A549 (cell line): ENCODE results near the gene LYZL6. TPM values are rescaled to one million over a fixed set of nuclear protein-coding genes. Genes with fewer than 3 reads are reported as not detected.

Experiments used
- ATAC-seq, 2 experiments: fragments of 200-7000 bp in 1 of 2; fragments of >200 bp in 1 of 2; cut with Nextera tagmentation in 1 of 2; cut with Tn5 transposase in 1 of 2; 3 replicates each; pipeline versions ENCODE4 v1.8.0 to v1.9.1; 2018 to 2020; ENCODE audit warnings: mild to moderate bottlenecking in 1 of 2, moderate library complexity in 1 of 2
- CTCF ChIA-PET: fragments of 300-600 bp; sonication (Branson Sonifier 250); formaldehyde crosslinking; extraction: SDS; loops from one replicate; lab custom pipeline; 2021; ENCODE audit warnings: antibody characterized with exemption, inconsistent platforms; lab: Yijun Ruan, JAX
- POLR2A ChIA-PET: fragments of 350-600 bp; formaldehyde crosslinking; extraction: SDS; loops from one replicate; lab custom pipeline; 2021; ENCODE audit warnings: antibody characterized with exemption, inconsistent platforms; lab: Yijun Ruan, JAX
- DNase-seq, 2 experiments: peaks; one replicate each; pipeline versions ENCODE4 v3.0.0 to v3.0.0-alpha.2; 2011 to 2016; ENCODE audit warnings: low read depth in 1 of 2, low spot score in 1 of 2
- FAIRE-seq: peaks from 2 replicates; lab custom pipeline; 2011; peaks lifted over from hg19 to GRCh38; lab: Jason Lieb, UNC
- H3K27ac ChIP-seq, 2 experiments: fragments of >200 bp; sonication (Bioruptor Twin); formaldehyde crosslinking; 3 replicates each; pipeline ENCODE4 v1.5.1; 2016 to 2017
- H3K4me1 ChIP-seq: fragments of >200 bp; sonication (Bioruptor Twin); formaldehyde crosslinking; 3 replicates; pipeline ENCODE4 v1.6.1; 2016
- H3K4me2 ChIP-seq: fragments of >200 bp; sonication (Bioruptor Twin); formaldehyde crosslinking; 3 replicates; pipeline ENCODE4 v1.6.1; 2016
- H3K4me3 ChIP-seq: fragments of >200 bp; sonication (Bioruptor Twin); formaldehyde crosslinking; 3 replicates; pipeline ENCODE4 v1.5.1; 2016
- H3K9me3 ChIP-seq: fragments of >200 bp; sonication (Bioruptor Twin); formaldehyde crosslinking; 3 replicates; pipeline ENCODE4 v1.6.1; 2016
- ATOH8 ChIP-seq: fragments of 250-450 bp; sonication (Bioruptor Pico); IDR thresholded peaks from 2 replicates; pipeline ENCODE4 v1.5.0; 2020; ENCODE audit warnings: low read depth, mild to moderate bottlenecking, moderate library complexity
- BHLHE40 ChIP-seq: IDR thresholded peaks from 2 replicates; pipeline ENCODE4 v1.6.1; 2012; ENCODE audit warnings: low read depth, low read length, inconsistent platforms
- CBX8 ChIP-seq: fragments of 200-600 bp; sonication (generic); IDR thresholded peaks from 2 replicates; pipeline ENCODE4 v1.6.1; 2016
- CHD4 ChIP-seq: fragments of 200-600 bp; sonication (generic); IDR thresholded peaks from 2 replicates; pipeline ENCODE4 v1.6.1; 2016; ENCODE audit warnings: antibody characterized with exemption, mild to moderate bottlenecking, borderline replicate concordance
- EHMT2 ChIP-seq: fragments of 200-600 bp; sonication (generic); IDR thresholded peaks from 2 replicates; pipeline ENCODE4 v1.6.1; 2016; ENCODE audit warnings: antibody characterized with exemption, low read depth, mild to moderate bottlenecking, moderate library complexity
- ESRRA ChIP-seq: fragments of 150-350 bp; IDR thresholded peaks from 2 replicates; pipeline ENCODE4 v1.6.1; 2014; ENCODE audit warnings: mild to moderate bottlenecking, low read length, borderline replicate concordance
- FOSB ChIP-seq: fragments of 250-450 bp; sonication (Bioruptor Pico); IDR thresholded peaks from 2 replicates; pipeline ENCODE4 v1.5.0; 2020; ENCODE audit warnings: mild to moderate bottlenecking, moderate library complexity
- FOSL2 ChIP-seq, 2 experiments: fragments of 450-650 bp in 1 of 2; fragments of >200 bp in 1 of 2; sonication (Bioruptor Twin) in 1 of 2; formaldehyde crosslinking; IDR thresholded peaks; 2 replicates each; pipeline versions ENCODE4 v1.5.0 to v1.6.1; 2016 to 2020; ENCODE audit warnings: mild to moderate bottlenecking in 1 of 2, moderate library complexity in 1 of 2
- HDAC2 ChIP-seq: fragments of 200-600 bp; sonication (generic); IDR thresholded peaks from 2 replicates; pipeline ENCODE4 v1.6.1; 2016
- HOXB13 ChIP-seq: fragments of 250-450 bp; sonication (Bioruptor Pico); IDR thresholded peaks from 2 replicates; pipeline ENCODE4 v1.5.0; 2020; ENCODE audit warnings: low read depth, mild to moderate bottlenecking, moderate library complexity
- HOXB5 ChIP-seq: fragments of 250-450 bp; sonication (Bioruptor Pico); IDR thresholded peaks from 2 replicates; pipeline ENCODE4 v1.5.0; 2020; ENCODE audit warnings: mild to moderate bottlenecking, moderate library complexity
- JUN ChIP-seq, 2 experiments: fragments of >200 bp; sonication (Bioruptor Twin); formaldehyde crosslinking; IDR thresholded peaks; 2 replicates in 1 of 2; 3 replicates in 1 of 2; pipeline ENCODE4 v1.6.1; 2016 to 2017
- KDM1A ChIP-seq: fragments of 200-600 bp; sonication (generic); IDR thresholded peaks from 2 replicates; pipeline ENCODE4 v1.6.1; 2016; ENCODE audit warnings: low read depth, mild to moderate bottlenecking
- MAFK ChIP-seq: fragments of 450-650 bp; IDR thresholded peaks from 2 replicates; pipeline ENCODE4 v1.6.1; 2014; ENCODE audit not compliant: partially characterized antibody
- NPAS2 ChIP-seq: fragments of 250-450 bp; sonication (Bioruptor Pico); IDR thresholded peaks from 2 replicates; pipeline ENCODE4 v1.8.0; 2022; ENCODE audit warnings: mild to moderate bottlenecking, moderate library complexity, borderline replicate concordance
- PBX3 ChIP-seq: IDR thresholded peaks from 2 replicates; pipeline ENCODE4 v1.6.1; 2012
- PHF8 ChIP-seq: fragments of 200-600 bp; sonication (generic); IDR thresholded peaks from 2 replicates; pipeline ENCODE4 v1.6.1; 2016; ENCODE audit warnings: low read depth, mild to moderate bottlenecking, antibody characterized with exemption, moderate library complexity, borderline replicate concordance
- RAD21 ChIP-seq, 2 experiments: fragments of >200 bp in 1 of 2; sonication (Bioruptor Twin) in 1 of 2; formaldehyde crosslinking in 1 of 2; IDR thresholded peaks in 1 of 2; conservative IDR thresholded peaks in 1 of 2; 2 replicates in 1 of 2; 3 replicates in 1 of 2; pipeline ENCODE4 v1.6.1; 2012 to 2018; ENCODE audit warnings: inconsistent platforms in 1 of 2
- SMC3 ChIP-seq: fragments of >200 bp; sonication (Bioruptor Twin); formaldehyde crosslinking; IDR thresholded peaks from 3 replicates; pipeline ENCODE4 v1.6.1; 2018; ENCODE audit warnings: inconsistent platforms
- SREBF2 ChIP-seq: fragments of 450-650 bp; IDR thresholded peaks from 2 replicates; pipeline ENCODE4 v1.6.1; 2014; ENCODE audit warnings: mild to moderate bottlenecking, moderate library complexity
- ZC3H11A ChIP-seq: fragments of 450-650 bp; IDR thresholded peaks from 2 replicates; pipeline ENCODE4 v1.6.1; 2014; ENCODE audit warnings: antibody characterized with exemption, mild to moderate bottlenecking
- ZSCAN20 ChIP-seq: fragments of 250-450 bp; sonication (Bioruptor Pico); IDR thresholded peaks from 2 replicates; pipeline ENCODE4 v1.8.0; 2022; ENCODE audit warnings: mild to moderate bottlenecking, moderate library complexity
- WGBS: methylation state at CpG from one replicate; pipeline ENCODE4 v1.1.6; 2017; ENCODE audit errors: missing lambda C conversion rate; 5-methylcytosine and 5-hydroxymethylcytosine counted together
- polyA plus RNA-seq, 4 experiments: library from polyadenylated mRNA; depleted of rRNA in 3 of 4; stranded (reverse); fragments of >200 nt; fragmentation: RNase III in 1 of 4; extraction: RNeasy Plus Mini Kit Qiagen cat#74134 plus additional on column Dnase treatment in 1 of 4; gene quantifications; 2 replicates in 3 of 4; 3 replicates in 1 of 4; pipeline ENCODE4 v1.2.3, GENCODE V29; 2011 to 2017

LYZL6 gene
- polyA plus RNA-seq, 2 of the 4 experiments (the other 2 are of a cell fraction): not detected

- CTCF ChIA-PET: interaction anchor here (1.3 to 12.1 kb wide), 4 partner anchors 26 to 510 kb away, joined by 4 to 271 read pairs (median 12); no protein-coding TSS in a partner anchor
- ATAC-seq: peak in 1 of 2 experiments; percentile 27; a peak in 3 of 6 replicates
- Histone ChIP-seq H3K4me2 (no peak overlapping the region), H3K4me3 (no peak overlapping the region), H3K27ac (no peak overlapping the region), H3K4me1 (peaks cover 9% of the 10 kb centered on the region; the same call in 1 of the 3 replicates), H3K9me3 (no peaks in the 10 kb centered on the region)
- WGBS: 24% methylated on average over 10 of the region's 10 CpGs
- DNase-seq: peak in 1 of 2 experiments; percentile 16
- no peak for FAIRE-seq
- no peak for TF ChIP-seq FOSL2 (IDR thresholded peaks at IDR 0.05)
- no peak for TF ChIP-seq FOSL2 (CRISPR knock-in tag; IDR thresholded peaks at IDR 0.05)
- no peak for TF ChIP-seq PHF8
- TF ChIP-seq MAFK: no peak
- no peak for TF ChIP-seq RAD21 (conservative IDR thresholded peaks at IDR 0.05 in 1 of 2, IDR thresholded peaks at IDR 0.05 in 1 of 2)
- TF ChIP-seq EHMT2: no peak
- TF ChIP-seq HDAC2: no peak
- no peak for TF ChIP-seq ATOH8 (CRISPR knock-in tag)
- TF ChIP-seq NPAS2 (CRISPR knock-in tag): no peak
- no peak for TF ChIP-seq SREBF2
- TF ChIP-seq FOSB: no peak
- no peak for TF ChIP-seq SMC3
- TF ChIP-seq, all 56 proteins: peak for 0
- POLR2A ChIA-PET: no interaction called here
Observed at GRCh38 chr17:35973333-35974260, 30.1 kb upstream of the LYZL6 start.

GRCh38 chr17:35972945-35973332, 29.4 kb upstream of the LYZL6 start:
- no peak for DNase-seq
- no peak for TF ChIP-seq ZC3H11A
- no peak for TF ChIP-seq RAD21 (conservative IDR thresholded peaks at IDR 0.05 in 1 of 2, IDR thresholded peaks at IDR 0.05 in 1 of 2)
- TF ChIP-seq HOXB5 (CRISPR knock-in tag): no peak
- TF ChIP-seq HOXB13 (CRISPR knock-in tag): no peak
- TF ChIP-seq ZSCAN20: no peak
- no peak for TF ChIP-seq CBX8
- TF ChIP-seq JUN (IDR thresholded peaks at IDR 0.05): no peak
- TF ChIP-seq ESRRA: no peak
- TF ChIP-seq PBX3: no peak
- no peak for TF ChIP-seq KDM1A
- no peak for TF ChIP-seq BHLHE40
- TF ChIP-seq CHD4: no peak
- no peak for FAIRE-seq
- Histone ChIP-seq H3K27ac (no peak overlapping the region), H3K4me2 (no peak overlapping the region), H3K4me3 (no peak overlapping the region), H3K4me1 (peaks cover 9% of the 10 kb centered on the region; the same call in 1 of the 3 replicates), H3K9me3 (no peaks in the 10 kb centered on the region)
- WGBS: 72% methylated on average over 4 of the region's 4 CpGs
- CTCF ChIA-PET: interaction anchor here (1.3 to 12.1 kb wide), 4 partner anchors 25 to 510 kb away, joined by 4 to 271 read pairs (median 12); no protein-coding TSS in a partner anchor
- no peak for ATAC-seq
- POLR2A ChIA-PET: no interaction called here
